ENCODE measurements around the gene ACADSB.

Gene ACADSB

DNA sequence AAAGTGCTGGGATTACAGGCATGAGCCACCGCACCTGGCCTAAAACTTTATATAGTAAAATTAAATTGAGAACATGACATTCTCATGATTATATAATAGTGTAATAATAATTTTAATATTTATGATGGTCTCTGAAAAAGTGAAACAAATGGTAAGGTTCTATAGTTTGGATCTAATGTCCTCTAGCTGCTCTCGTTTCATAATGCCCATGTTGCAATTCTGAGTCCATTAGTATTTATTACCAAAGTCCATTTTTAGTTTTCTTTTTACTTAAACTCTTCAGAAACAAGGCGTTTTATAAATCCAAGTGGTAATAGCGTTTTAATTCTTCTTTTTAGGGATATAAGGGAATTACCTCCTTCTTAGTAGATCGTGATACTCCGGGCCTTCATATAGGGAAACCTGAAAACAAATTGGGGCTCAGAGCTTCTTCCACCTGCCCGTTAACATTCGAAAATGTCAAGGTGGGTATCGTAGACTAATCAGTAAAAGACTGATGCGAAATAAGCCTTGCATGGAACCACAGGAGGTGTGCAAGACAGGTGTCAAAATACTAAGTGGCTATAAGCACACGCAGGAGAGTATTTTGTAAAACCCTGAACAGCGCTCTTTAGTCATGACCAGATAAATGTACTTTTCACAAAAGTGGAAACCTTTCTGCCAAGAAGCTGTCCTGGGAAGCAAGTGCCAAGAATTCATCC lies 34.1 kb downstream of the ACADSB start:
- no peak for DNase-seq (ENCODE audit: low read depth)
- H3K4me3 ChIP-seq (ENCODE audit: low read depth, low read length): no peak overlapping the region
- TF ChIP-seq, protein P1, sequence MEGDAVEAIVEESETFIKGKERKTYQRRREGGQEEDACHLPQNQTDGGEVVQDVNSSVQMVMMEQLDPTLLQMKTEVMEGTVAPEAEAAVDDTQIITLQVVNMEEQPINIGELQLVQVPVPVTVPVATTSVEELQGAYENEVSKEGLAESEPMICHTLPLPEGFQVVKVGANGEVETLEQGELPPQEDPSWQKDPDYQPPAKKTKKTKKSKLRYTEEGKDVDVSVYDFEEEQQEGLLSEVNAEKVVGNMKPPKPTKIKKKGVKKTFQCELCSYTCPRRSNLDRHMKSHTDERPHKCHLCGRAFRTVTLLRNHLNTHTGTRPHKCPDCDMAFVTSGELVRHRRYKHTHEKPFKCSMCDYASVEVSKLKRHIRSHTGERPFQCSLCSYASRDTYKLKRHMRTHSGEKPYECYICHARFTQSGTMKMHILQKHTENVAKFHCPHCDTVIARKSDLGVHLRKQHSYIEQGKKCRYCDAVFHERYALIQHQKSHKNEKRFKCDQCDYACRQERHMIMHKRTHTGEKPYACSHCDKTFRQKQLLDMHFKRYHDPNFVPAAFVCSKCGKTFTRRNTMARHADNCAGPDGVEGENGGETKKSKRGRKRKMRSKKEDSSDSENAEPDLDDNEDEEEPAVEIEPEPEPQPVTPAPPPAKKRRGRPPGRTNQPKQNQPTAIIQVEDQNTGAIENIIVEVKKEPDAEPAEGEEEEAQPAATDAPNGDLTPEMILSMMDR (IDR thresholded peaks at IDR 0.05; ENCODE audit: insufficient read depth, low read depth, low read length, missing control alignments): no peak

- TF ChIP-seq, protein P1 (IDR thresholded peaks at IDR 0.05; ENCODE audit: insufficient read depth, low read depth, low read length, missing control alignments): peak; percentile 70
- no peak overlapping the region for H3K4me3 ChIP-seq (ENCODE audit: low read depth, low read length)
- DNase-seq (ENCODE audit: low read depth): peak; percentile 84
These were observed 34.7 kb downstream of the ACADSB start for GRCh38 chr10:123043409-123043925.

- no peak overlapping the region for H3K4me3 ChIP-seq (ENCODE audit: low read depth, low read length)
- TF ChIP-seq, protein P1 (IDR thresholded peaks at IDR 0.05; ENCODE audit: insufficient read depth, low read depth, low read length, missing control alignments): no peak
- DNase-seq (ENCODE audit: low read depth): no peak
These were observed 35.6 kb downstream of the ACADSB start for GRCh38 chr10:123044391-123044790.

GRCh38 chr10:123045961-123046731 lies 37.3 kb downstream of the ACADSB start:
- no peak for DNase-seq (ENCODE audit: low read depth)
- TF ChIP-seq, protein P1 (IDR thresholded peaks at IDR 0.05; ENCODE audit: insufficient read depth, low read depth, low read length, missing control alignments): no peak
- H3K4me3 ChIP-seq (ENCODE audit: low read depth, low read length): no peak overlapping the region

- no peak for DNase-seq (ENCODE audit: low read depth)
- no peak overlapping the region for H3K4me3 ChIP-seq (ENCODE audit: low read depth, low read length)
- TF ChIP-seq, protein P1 (IDR thresholded peaks at IDR 0.05; ENCODE audit: insufficient read depth, low read depth, low read length, missing control alignments): no peak
These were observed 49.2 kb downstream of the ACADSB start for GRCh38 chr10:123057968-123058367.

DNA sequence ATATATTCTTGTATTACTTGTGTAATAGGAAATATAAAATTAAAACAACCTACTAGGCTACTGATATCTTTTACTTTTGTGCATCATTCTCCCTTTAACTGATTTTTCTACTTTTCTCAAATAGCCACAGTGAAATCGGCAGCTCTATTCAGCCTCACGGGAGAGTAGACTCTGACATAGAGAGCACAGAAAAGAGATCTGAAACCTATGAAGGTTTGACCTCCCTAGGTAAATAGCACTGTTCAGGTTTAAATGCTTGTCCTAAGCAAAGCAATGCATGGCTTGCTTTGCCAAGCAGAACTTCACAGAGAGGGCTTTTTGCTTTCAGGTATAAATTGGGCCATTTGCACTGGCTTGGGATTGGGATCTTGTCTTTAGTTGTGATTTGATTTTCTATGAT lies 53.1 kb downstream of the ACADSB start:
- TF ChIP-seq, protein P1 (IDR thresholded peaks at IDR 0.05; ENCODE audit: insufficient read depth, low read depth, low read length, missing control alignments): no peak
- no peak overlapping the region for H3K4me3 ChIP-seq (ENCODE audit: low read depth, low read length)
- no peak for DNase-seq (ENCODE audit: low read depth)

Measured in GM12865 (cell line).